Endothelial cell of umbilical vein (primary cell): ENCODE measurements around the gene WDR7. TPM values are rescaled to one million over a fixed set of nuclear protein-coding genes. Genes with fewer than 3 reads are reported as not detected.

Experiments
- BruUV-seq: library from RNA; stranded (reverse); fragments of 400-500 nt; replicated peaks from 2 replicates; lab custom pipeline; 2021; lab: Mats Ljungman, UMichigan
- CTCF ChIA-PET: fragments of 300-600, 350-600 bp; sonication (Branson Sonifier 250); formaldehyde crosslinking; loops from one replicate; lab custom pipeline; 2021; ENCODE audit warnings: antibody characterized with exemption, inconsistent platforms; lab: Charles Lee
- POLR2A ChIA-PET: fragments of 300-600, 350-600 bp; sonication (Branson Sonifier 250); formaldehyde crosslinking; loops from one replicate; lab custom pipeline; 2021; ENCODE audit warnings: antibody characterized with exemption, inconsistent platforms; lab: Charles Lee
- DNase-seq: peaks from one replicate; pipeline ENCODE4 v3.0.0-alpha.2; 2011; ENCODE audit warnings: low read depth, low spot score
- FAIRE-seq: peaks from 2 replicates; lab custom pipeline; 2011; peaks lifted over from hg19 to GRCh38; lab: Jason Lieb, UNC
- H2AFZ ChIP-seq: 2 replicates; pipeline ENCODE4 v1.6.0; 2012; ENCODE audit warnings: low read depth, low read length, control low read depth, inconsistent platforms
- H3K27ac ChIP-seq: 2 replicates; pipeline ENCODE4 v1.5.1; 2011; ENCODE audit warnings: low read depth, mild to moderate bottlenecking, control low read depth, low read length, moderate library complexity; ENCODE audit not compliant: insufficient read depth
- H3K27me3 ChIP-seq, 2 experiments: 2 replicates each; pipeline versions ENCODE4 v1.6.0 to v1.6.1; 2011; ENCODE audit warnings: low read length in 2 of 2, mixed read lengths in 1 of 2; ENCODE audit not compliant: control insufficient read depth in 2 of 2, insufficient read depth in 2 of 2
- H3K36me3 ChIP-seq, 2 experiments: 2 replicates in 1 of 2; 3 replicates in 1 of 2; pipeline ENCODE4 v1.5.1; 2011; ENCODE audit warnings: low read length in 2 of 2, mild to moderate bottlenecking in 1 of 2, moderate library complexity in 1 of 2; ENCODE audit not compliant: control insufficient read depth in 2 of 2, insufficient read depth in 2 of 2; ENCODE audit errors: extremely low read depth in 1 of 2
- H3K4me1 ChIP-seq: 3 replicates; pipeline ENCODE4 v1.5.1; 2011; ENCODE audit warnings: mild to moderate bottlenecking, low read length; ENCODE audit not compliant: control insufficient read depth, insufficient read depth; ENCODE audit errors: extremely low read depth
- H3K4me2 ChIP-seq: 2 replicates; pipeline ENCODE4 v1.6.1; 2011; ENCODE audit warnings: low read length, control low read depth, mixed read lengths; ENCODE audit not compliant: insufficient read depth
- H3K4me3 ChIP-seq, 3 experiments: fragments of 200-600 bp in 1 of 3; sonication (generic), shearing (Covaris generic) in 1 of 3; replicated peaks in 1 of 3; 2 replicates each; pipeline ENCODE4 v1.5.1; 2011 to 2016; ENCODE audit warnings: control low read depth in 3 of 3, low read length in 3 of 3, mild to moderate bottlenecking in 2 of 3, inconsistent platforms in 1 of 3, low read depth in 1 of 3, moderate library complexity in 1 of 3; ENCODE audit not compliant: insufficient read depth in 1 of 3
- H3K79me2 ChIP-seq: 2 replicates; pipeline ENCODE4 v1.6.0; 2012; ENCODE audit warnings: low read length, inconsistent platforms; ENCODE audit not compliant: control insufficient read depth, insufficient read depth
- H3K9ac ChIP-seq: replicated peaks from 2 replicates; pipeline ENCODE3; 2011; ENCODE audit warnings: low read length, control low read depth; ENCODE audit not compliant: insufficient read depth; ENCODE audit errors: extremely low read depth
- H3K9me1 ChIP-seq: replicated peaks from 3 replicates; pipeline ENCODE4 v1.6.0; 2011; ENCODE audit warnings: mild to moderate bottlenecking, low read length; ENCODE audit not compliant: control insufficient read depth, insufficient read depth; ENCODE audit errors: extremely low read depth
- H3K9me3 ChIP-seq: replicated peaks from 2 replicates; pipeline ENCODE4 v1.5.1; 2012; ENCODE audit warnings: low read length, inconsistent platforms; ENCODE audit not compliant: control insufficient read depth, insufficient read depth
- H4K20me1 ChIP-seq: replicated peaks from 2 replicates; pipeline ENCODE3; 2011; ENCODE audit warnings: mild to moderate bottlenecking, low read length; ENCODE audit not compliant: control insufficient read depth, insufficient read depth; ENCODE audit errors: extremely low read depth
- EZH2 ChIP-seq: IDR thresholded peaks from 2 replicates; pipeline ENCODE4 v1.6.1; 2012; ENCODE audit warnings: borderline replicate concordance, low read depth, mild to moderate bottlenecking, moderate library complexity, low read length, inconsistent platforms; ENCODE audit not compliant: severe bottlenecking
- FOS ChIP-seq: IDR thresholded peaks from 2 replicates; pipeline ENCODE4 v1.6.1; 2011; ENCODE audit warnings: mild to moderate bottlenecking, low read length, moderate library complexity, borderline replicate concordance; ENCODE audit not compliant: insufficient read depth
- GATA2 ChIP-seq: IDR thresholded peaks from 2 replicates; pipeline ENCODE4 v1.7.0; 2011; ENCODE audit warnings: low read depth, mild to moderate bottlenecking, moderate library complexity, mixed read lengths, low read length; ENCODE audit not compliant: insufficient read length, insufficient read depth
- MAX ChIP-seq: IDR thresholded peaks from 2 replicates; pipeline ENCODE4 v1.6.1; 2011; ENCODE audit not compliant: insufficient read depth, insufficient read length
- MYC ChIP-seq: IDR thresholded peaks from one replicate; pipeline ENCODE4 v1.6.1; 2011; ENCODE audit warnings: mild to moderate bottlenecking, low read depth, low read length
- POLR2A ChIP-seq: IDR thresholded peaks from 2 replicates; pipeline ENCODE4 v1.6.1; 2012; ENCODE audit warnings: low read depth, mild to moderate bottlenecking, control low read depth, low read length
- POLR2AphosphoS5 ChIP-seq: IDR thresholded peaks from 2 replicates; pipeline ENCODE4 v1.6.1; 2012; ENCODE audit warnings: low read depth, mild to moderate bottlenecking, control low read depth, low read length, moderate library complexity; ENCODE audit not compliant: insufficient read depth
- dilution Hi-C: fragments of 300-500 bp; cut with MboI; formaldehyde crosslinking; loops from one replicate; pipeline ENCODE4 v1.15.0; 2019; ENCODE audit warnings: low sequenced_read_pairs; ENCODE audit not compliant: extremely low pct_ligation_motif_present
- intact Hi-C: fragments of 100-400 bp; cut with micrococcal nuclease; formaldehyde crosslinking; loops from one replicate; pipeline ENCODE4 v1.10.0; 2022
- polyA plus RNA-seq, 4 experiments: library from polyadenylated mRNA; depleted of rRNA in 3 of 4; stranded (reverse) in 3 of 4; unstranded in 1 of 4; fragments of >200 nt; gene quantifications; 2 replicates each; pipeline versions ENCODE4 v1.2.1 to v1.2.3, GENCODE V29; 2011 to 2012; ENCODE audit warnings: missing spikeins in 1 of 4
- total RNA-seq: library from RNA; stranded (reverse); gene quantifications from 2 replicates; pipeline ENCODE4 v1.2.3, GENCODE V29; 2021

Gene WDR7
- total and polyA plus RNA-seq, 2 donors (not counting 3 experiments of a cell fraction or from before 2014, with no cell fraction given) = 5.9 to 19.0 TPM

DNA sequence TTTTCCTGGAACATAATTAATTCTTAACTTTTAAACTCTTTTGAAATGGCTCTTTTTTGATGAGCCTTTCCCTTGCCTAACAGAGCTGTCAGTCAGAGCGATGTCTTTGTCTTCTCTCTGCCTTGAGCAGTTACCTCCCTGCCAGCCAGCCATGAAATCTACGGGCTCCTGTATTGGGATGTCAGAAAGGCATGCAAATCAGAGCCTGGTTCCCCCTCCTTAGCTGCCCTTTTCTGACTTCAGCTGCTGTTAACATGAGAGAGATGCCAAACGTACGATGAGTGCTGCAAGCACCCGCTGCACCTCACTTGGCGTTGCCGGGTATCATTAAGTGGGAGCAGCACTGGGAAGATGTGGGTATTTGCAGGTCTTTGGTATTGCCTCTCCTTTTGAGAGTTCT is 364.3 kb downstream of the WDR7 start:
- no peak for FAIRE-seq
- Histone ChIP-seq H3K27ac (no peak overlapping the region), H3K36me3 (no peaks in the 10 kb centered on the region), H2AFZ (no peak overlapping the region), H3K4me2 (no peak overlapping the region), H3K4me3 (no peak overlapping the region), H3K9me1 (no peaks in the 10 kb centered on the region), H3K9ac (no peak overlapping the region), H3K4me1 (no peaks in the 10 kb centered on the region), H3K79me2 (no peaks in the 10 kb centered on the region), H3K9me3 (no peaks in the 10 kb centered on the region), H3K27me3 (no peaks in the 10 kb centered on the region), H4K20me1 (no peaks in the 10 kb centered on the region)
- no peak for DNase-seq
- TF ChIP-seq FOS = no peak
- TF ChIP-seq MYC = no peak
- TF ChIP-seq MAX = no peak
- no peak for TF ChIP-seq EZH2
- no peak for TF ChIP-seq GATA2
- no TSS peak for BruUV-seq
- dilution Hi-C loops = no loop called here
- intact Hi-C loops = no loop called here
- ChIA-PET POLR2A (no interaction called here), CTCF (interaction anchor here (1.8 kb wide), 1 partner anchor 9 kb away, joined by 5 read pairs; no protein-coding TSS in a partner anchor)

GRCh38 chr18:57018845-57019244 is 367.7 kb downstream of the WDR7 start:
- ChIA-PET CTCF (interaction anchor here (1.4 to 1.5 kb wide), 2 partner anchors 11 to 14 kb away, joined by 3 to 4 read pairs; no protein-coding TSS in a partner anchor), POLR2A (interaction anchor here (0.6 kb wide), 1 partner anchor 33 kb away, joined by 3 read pairs; no protein-coding TSS in a partner anchor)
- no peak overlapping the region for H2AFZ ChIP-seq
- DNase-seq (no peak), FAIRE-seq (no peak)
- no peaks in the 10 kb centered on the region for H3K9me1 ChIP-seq
- no peak overlapping the region for H3K27ac ChIP-seq
- H3K4me2 ChIP-seq = no peak overlapping the region
- H3K4me1 ChIP-seq = no peaks in the 10 kb centered on the region
- H3K79me2 ChIP-seq = no peaks in the 10 kb centered on the region
- no peaks in the 10 kb centered on the region for H3K9me3 ChIP-seq
- intact Hi-C loops = no loop called here
- no TSS peak for BruUV-seq
- no peaks in the 10 kb centered on the region for H3K36me3 ChIP-seq
- dilution Hi-C loops = no loop called here
- TF ChIP-seq POLR2A (no peak), MAX (no peak), POLR2AphosphoS5 (no peak)
- H4K20me1 ChIP-seq = no peaks in the 10 kb centered on the region
- no peak overlapping the region for H3K9ac ChIP-seq
- no peak overlapping the region for H3K4me3 ChIP-seq
- no peaks in the 10 kb centered on the region for H3K27me3 ChIP-seq
